GM18909 (cell line): ENCODE data around the gene TECPR1.

Source experiments
- ATAC-seq: cut with Tn5 transposase; IDR thresholded peaks from one replicate; pipeline ENCODE4 v1.9.1; 2021; ENCODE audit warnings: mild to moderate bottlenecking; ENCODE audit not compliant: unreplicated experiment, poor library complexity

The TECPR1 gene

DNA sequence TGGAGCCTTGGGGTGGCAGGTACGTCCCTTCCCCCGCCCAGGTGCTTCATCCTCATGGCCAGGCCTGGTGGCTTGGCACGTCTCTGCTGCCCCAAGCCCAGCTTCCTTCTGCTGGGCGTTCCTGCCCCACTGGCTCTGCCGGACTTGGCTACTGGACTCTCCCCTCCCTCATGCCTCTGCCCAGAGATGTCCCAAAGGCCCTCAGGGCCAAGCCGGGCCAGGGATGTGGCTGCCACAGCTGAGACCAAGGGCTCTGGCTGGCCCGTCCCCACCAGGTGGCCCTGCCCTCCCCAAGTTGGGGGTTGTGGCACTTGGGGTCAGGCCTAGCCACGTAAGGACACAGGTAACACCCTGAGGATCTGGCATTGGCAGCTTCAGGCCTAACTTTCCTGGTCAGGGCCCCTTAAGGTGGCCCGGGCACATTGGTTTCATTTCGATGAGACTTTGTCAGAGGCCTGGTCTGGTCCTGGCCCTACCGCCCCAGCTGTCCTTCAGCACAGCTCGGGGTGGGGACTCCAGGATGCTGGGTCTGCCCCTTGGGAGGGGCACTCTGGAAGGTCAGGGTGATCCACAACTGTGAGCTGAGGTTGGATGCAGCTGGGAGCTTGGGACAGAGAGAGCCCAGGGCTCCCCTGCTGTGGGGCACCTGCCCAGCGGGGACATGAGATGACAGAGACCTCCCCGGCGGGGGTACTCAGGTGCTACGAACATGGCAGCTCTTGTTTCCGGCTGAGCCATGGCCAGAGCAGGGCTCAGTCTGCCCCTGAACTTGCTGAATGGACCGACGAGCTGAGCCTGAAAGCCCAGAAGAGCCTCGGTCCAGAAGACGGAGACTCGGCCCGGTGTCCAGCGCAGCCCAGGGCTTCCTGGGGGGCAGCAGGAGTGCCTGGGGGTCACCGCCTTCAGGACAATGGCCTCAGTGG is 37.9 kb downstream of the TECPR1 start:
- ATAC-seq: no peak

GRCh38 chr7:98213296-98213887 is 38.6 kb downstream of the TECPR1 start:
- ATAC-seq: no peak

GRCh38 chr7:98212532-98213041 is 39.4 kb downstream of the TECPR1 start:
- no peak for ATAC-seq

GRCh38 chr7:98211676-98212531 is 40.1 kb downstream of the TECPR1 start:
- no peak for ATAC-seq

DNA sequence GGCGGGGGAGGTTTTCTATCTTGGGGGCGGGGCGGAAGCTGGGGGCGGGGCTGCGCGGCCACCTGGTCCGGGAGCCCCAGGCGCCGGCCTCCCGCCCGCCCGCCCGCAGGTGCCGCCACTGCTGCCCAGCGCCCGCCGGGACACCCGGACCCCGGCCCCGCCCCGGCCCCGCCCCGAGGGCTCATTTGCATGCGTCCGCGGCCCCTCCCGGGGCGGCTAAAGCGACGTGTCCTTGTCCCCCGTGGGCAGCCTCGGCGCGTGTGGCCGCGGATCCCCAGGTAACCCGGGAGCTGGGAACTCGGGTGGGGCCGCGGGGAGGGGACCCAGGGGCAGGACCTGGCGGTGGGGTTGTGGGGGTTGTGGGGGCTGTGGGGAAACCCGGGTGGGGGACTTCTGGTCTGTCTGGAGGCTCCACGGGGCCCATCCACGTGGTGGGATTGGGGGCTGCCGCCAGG is 40.8 kb downstream of the TECPR1 start, which contains the start of gene BHLHA15:
Gene BHLHA15, plus strand, starts transcription at position 219 of the 455 bp plus-strand sequence. CDS start 871 bp downstream, outside the sequence.
- ATAC-seq: no peak

GRCh38 chr7:98210513-98211220 is 41.4 kb downstream of the TECPR1 start:
- no peak for ATAC-seq

DNA sequence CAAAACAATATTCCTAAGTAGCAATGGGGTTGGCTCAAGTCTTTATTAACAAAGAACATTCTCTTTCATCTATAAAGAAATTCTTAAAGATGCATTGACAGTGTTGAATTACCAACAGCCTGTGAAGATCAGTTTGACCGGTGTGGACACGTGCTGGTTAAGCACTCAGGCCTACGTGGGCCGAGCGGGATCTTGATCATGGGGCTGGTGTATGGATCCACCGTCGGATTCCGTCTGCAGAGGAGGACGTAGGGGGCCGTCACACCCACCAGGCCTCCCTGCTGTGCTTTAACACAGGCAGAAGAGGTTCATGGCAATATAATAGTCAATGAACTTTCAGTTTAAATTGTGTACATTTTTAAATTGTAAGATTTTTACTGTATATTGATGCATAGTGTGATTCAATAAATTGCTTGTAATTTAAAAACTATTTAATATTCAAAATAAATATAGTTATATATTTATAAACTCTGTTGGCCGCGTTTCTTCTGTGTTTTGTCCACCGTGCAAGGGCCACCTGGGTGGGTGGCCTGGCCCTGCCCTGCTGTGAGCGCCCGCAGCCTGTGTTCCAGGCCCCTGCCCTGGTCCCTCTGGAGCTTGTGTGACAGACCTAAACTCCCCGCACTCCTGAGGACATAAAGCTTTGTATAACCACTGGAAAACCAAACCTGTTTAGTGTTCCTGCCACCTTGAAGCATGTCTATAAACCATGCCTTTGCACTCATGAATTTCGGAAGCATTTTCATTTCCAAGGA is 42.7 kb downstream of the TECPR1 start:
- no peak for ATAC-seq

DNA sequence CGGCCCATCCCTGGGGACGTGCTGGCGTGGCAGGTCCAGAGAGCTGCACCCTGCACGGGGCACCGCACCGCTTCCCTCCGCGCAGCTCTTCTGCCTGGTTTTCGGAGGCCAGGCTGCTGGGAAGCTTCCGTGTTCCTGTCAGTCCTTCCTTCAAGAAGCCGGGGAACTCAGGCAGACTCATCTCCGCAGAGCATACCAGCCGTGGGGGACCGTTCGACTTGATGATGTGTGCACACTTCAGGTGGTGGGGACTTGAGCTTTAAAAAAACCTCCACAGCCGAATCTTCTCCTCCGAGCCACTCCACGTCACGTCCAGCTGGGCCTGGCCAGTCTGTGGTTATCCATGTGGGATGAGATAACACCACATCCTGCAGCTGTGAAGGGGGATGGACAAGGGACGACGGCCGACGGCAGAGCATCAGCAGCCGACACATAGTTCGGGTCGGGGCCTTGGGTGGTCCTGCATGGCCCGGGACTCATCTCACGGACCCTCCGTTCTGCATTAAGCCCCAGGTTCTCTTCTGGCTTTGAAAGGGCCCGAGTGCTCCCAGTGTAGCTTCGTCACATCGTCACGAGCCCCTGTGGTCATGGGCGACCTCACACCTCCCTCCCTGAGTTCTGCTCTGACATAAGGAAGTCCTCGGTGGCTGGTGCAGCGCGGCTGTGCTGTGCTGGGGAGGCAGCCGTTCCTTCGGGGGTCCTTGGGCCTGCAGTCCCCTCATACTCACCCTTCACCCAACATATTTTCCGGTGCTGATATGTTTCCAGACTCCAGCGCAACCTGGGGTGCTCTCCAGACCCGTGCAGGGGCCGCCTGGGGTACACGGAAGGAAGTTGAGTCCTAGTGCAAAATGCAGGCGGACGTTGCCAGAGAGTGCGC is 45.3 kb downstream of the TECPR1 start:
- no peak for ATAC-seq

DNA sequence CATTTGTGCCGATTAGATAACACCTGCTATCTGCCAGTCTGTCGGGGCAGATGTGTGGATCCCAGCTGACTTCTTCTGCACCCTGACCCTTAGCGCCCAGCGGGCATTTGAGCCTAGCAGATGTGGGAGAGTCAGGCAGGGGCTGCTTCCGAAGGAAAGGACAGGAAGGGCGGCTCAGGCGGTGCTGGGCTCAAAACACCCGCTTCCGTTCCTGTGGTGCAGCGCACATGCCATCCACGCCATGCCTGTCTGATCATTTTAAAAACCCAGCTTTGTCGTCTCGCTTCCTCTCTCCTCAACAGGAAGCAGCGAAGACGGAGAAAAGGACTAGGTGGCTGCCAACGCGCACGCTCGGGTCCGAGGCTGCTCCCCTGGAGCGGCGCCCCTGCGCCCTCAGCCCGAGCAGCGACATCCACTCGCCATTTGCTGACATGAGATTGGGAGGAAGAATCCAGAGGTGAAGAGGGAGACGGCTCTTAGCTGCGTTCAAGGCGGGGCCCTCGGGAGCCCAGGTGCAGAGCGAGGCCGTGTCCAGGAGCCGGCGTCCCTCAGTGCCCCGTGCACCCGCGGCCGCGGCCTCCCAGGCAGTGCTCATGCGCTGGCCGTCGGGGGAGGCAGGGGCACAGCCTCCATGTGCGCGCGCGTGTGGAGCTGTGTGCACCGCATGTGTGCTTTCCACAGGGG is 46.7 kb downstream of the TECPR1 start:
- ATAC-seq: no peak

GRCh38 chr7:98204670-98205069 is 47.4 kb downstream of the TECPR1 start:
- no peak for ATAC-seq

DNA sequence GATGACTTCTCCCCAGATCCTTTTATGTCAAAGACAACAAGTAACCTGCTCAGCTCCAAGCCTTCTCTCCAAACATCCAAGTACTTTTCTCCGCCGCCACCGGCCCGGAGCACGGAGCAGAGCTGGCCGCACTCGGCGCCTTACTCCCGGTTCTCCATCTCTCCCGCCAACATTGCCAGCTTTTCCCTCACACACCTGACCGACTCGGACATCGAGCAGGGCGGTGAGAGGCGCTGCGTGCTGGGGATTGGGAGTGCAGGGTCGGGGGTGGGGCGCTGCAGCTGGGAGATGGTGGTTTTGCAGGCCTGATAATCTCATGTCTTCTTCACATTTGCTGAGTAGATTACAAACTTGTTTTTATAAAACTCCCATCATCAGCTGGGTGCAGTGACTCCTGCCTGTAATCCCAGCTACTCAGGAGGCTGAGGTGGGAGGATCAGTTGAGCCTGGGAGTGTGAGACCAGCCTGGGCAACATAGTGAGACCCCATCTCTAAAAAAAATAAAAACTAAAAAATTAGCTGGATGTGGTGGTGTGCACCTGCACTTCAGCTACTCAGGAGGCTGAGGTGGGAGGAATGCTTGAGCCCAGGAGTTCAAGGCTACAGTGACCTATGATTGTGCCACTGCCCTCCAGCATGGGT is 47.9 kb downstream of the TECPR1 start:
- no peak for ATAC-seq

DNA sequence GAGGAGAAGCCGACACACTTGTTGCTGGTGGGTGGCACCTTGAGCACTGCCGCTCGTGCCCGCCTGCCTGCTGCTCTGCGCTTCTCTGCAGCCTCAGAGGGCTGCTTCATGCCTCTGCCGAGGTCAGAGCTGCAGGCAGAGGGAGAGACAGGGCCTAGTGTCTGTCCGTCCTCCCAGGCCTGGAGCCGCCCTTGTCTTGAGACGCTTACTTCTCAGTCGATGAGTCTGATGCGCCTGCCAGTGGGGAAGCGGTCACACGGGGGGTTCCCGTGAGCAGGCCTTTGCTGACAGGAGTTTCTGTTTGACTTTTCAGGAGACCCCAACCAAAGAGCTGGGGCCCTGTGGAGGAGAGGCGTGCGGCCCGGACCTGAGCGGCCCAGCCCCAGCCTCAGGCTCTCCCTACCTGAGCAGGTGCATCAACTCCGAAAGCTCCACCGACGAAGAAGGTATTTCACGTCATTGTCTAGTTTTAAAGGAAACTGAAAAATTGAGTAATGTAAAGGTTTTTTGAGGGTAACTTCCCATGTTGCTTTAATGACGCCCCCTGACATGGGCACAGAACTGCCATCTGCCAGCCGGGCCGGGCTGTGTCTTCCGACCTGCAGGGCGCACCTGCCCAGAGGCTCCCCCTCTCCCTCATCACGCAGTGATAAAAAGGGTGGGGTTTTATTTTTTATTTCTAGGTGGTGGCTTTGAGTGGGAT is 48.6 kb downstream of the TECPR1 start:
- ATAC-seq: peak; percentile 38

- ATAC-seq: peak; percentile 94
These were observed 49.5 kb downstream of the TECPR1 start for GRCh38 chr7:98202367-98203195.

DNA sequence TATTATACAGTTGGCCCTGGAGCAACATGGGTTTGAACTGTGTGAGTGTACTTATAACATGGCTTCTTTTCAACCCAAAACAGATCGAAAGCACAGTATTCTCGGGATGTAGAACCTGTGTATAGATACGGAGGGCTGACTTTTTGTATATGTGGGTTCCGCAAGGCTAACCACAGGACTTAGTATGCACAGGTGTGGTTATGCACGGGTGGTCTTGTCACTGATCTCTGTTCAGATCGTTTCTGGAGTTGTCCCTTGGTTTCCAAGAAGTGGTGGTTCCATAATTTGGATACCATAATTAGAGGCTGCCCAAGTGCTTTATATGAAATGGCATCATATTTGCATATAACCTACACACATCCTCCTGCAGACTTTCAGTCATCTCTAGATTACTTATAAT is 51.7 kb downstream of the TECPR1 start:
- ATAC-seq: peak; percentile 47

- ATAC-seq: no peak
These were observed 52.9 kb downstream of the TECPR1 start for GRCh38 chr7:98199131-98199530.
